CD4-positive, alpha-beta memory T cell (primary cell): ENCODE data around the gene FBXW9. TPM values are rescaled to one million over a fixed set of nuclear protein-coding genes. Genes with fewer than 3 reads are reported as not detected.

Experiments
- CTCF ChIA-PET: fragments of 350-600 bp; sonication (Branson Sonifier 250); formaldehyde crosslinking; loops from one replicate; lab custom pipeline; 2021; ENCODE audit warnings: inconsistent platforms; ENCODE audit not compliant: partially characterized antibody; lab: Charles Lee
- POLR2A ChIA-PET: fragments of 350-600 bp; sonication (Branson Sonifier 250); formaldehyde crosslinking; loops from one replicate; lab custom pipeline; 2021; ENCODE audit not compliant: partially characterized antibody; lab: Charles Lee
- DNase-seq, 5 donors: peaks; one replicate each; pipeline versions ENCODE4 v3.0.0 to v3.0.0-alpha.2; 2020 to 2022; ENCODE audit warnings: mixed read lengths in 1 of 5
- H3K27ac ChIP-seq: one replicate; pipeline ENCODE4 v1.7.0; 2013; ENCODE audit warnings: low read depth, low read length
- H3K27me3 ChIP-seq: 2 replicates; pipeline ENCODE4 v1.7.0; 2013; ENCODE audit warnings: mild to moderate bottlenecking, low read length, moderate library complexity; ENCODE audit not compliant: insufficient read depth
- H3K36me3 ChIP-seq: 2 replicates; pipeline ENCODE4 v1.7.0; 2013; ENCODE audit warnings: mild to moderate bottlenecking, low read length, moderate library complexity; ENCODE audit not compliant: insufficient read depth
- H3K4me1 ChIP-seq: 2 replicates; pipeline ENCODE4 v1.7.0; 2013; ENCODE audit warnings: mild to moderate bottlenecking, low read length, moderate library complexity; ENCODE audit not compliant: insufficient read depth
- H3K4me3 ChIP-seq, 2 donors: one replicate each; pipeline ENCODE4 v1.7.0; 2013; ENCODE audit warnings: low read length in 2 of 2, mild to moderate bottlenecking in 1 of 2
- H3K9me3 ChIP-seq, 2 donors: one replicate each; pipeline ENCODE4 v1.7.0; 2013; ENCODE audit warnings: low read length in 2 of 2, control low read depth in 1 of 2; ENCODE audit not compliant: control insufficient read depth in 1 of 2
- H3K27ac Mint-ChIP-seq, 7 donors: one replicate each; pipeline ENCODE4 v1.8.0; 2020 to 2021; ENCODE audit warnings: mixed read lengths in 7 of 7, mild to moderate bottlenecking in 6 of 7, inconsistent platforms in 3 of 7, moderate library complexity in 3 of 7
- H3K27me3 Mint-ChIP-seq, 2 donors: one replicate each; pipeline ENCODE4 v1.8.0; 2020 to 2021; ENCODE audit warnings: mixed read lengths in 2 of 2
- H3K36me3 Mint-ChIP-seq, 2 donors: one replicate each; pipeline ENCODE4 v1.8.0; 2020 to 2021; ENCODE audit warnings: mixed read lengths in 2 of 2, inconsistent platforms in 1 of 2, mild to moderate bottlenecking in 1 of 2
- H3K4me1 Mint-ChIP-seq, 4 donors: one replicate each; pipeline ENCODE4 v1.8.0; 2020 to 2021; ENCODE audit warnings: mixed read lengths in 4 of 4, mild to moderate bottlenecking in 1 of 4
- H3K4me3 Mint-ChIP-seq, 8 donors: one replicate each; pipeline ENCODE4 v1.8.0; 2020 to 2021; ENCODE audit warnings: mixed read lengths in 8 of 8, mild to moderate bottlenecking in 7 of 8, moderate library complexity in 6 of 8, inconsistent platforms in 3 of 8
- H3K9me3 Mint-ChIP-seq, 8 donors: one replicate each; pipeline ENCODE4 v1.8.0; 2020 to 2021; ENCODE audit warnings: mixed read lengths in 8 of 8, mild to moderate bottlenecking in 5 of 8, inconsistent platforms in 3 of 8, moderate library complexity in 1 of 8
- intact Hi-C: fragments of 100-400 bp; cut with micrococcal nuclease; formaldehyde crosslinking; loops from one replicate; pipeline ENCODE4 v1.15.1; 2023
- polyA plus RNA-seq, 2 donors: library from polyadenylated mRNA; unstranded; fragments of 300-500 nt; fragmentation: Illumina TruSeq; gene quantifications; one replicate each; pipeline ENCODE4 v1.2.3, GENCODE V29; 2021
- total RNA-seq, 2 experiments: library from RNA; stranded (reverse); gene quantifications; one replicate each; pipeline ENCODE4 v1.2.3, GENCODE V29; 2021

The FBXW9 gene
- total and polyA plus RNA-seq, 4 experiments from 2014 or later = 4.5 to 8.1 (median 4.9) TPM

- H3K27me3 ChIP-seq = no peaks in the 10 kb centered on the region
- no peaks in the 10 kb centered on the region for H3K9me3 ChIP-seq
- no peak overlapping the region for H3K4me3 ChIP-seq
- Mint-ChIP-seq H3K27ac (no peak overlapping the region), H3K27me3 (no peaks in the 10 kb centered on the region), H3K4me3 (no peak overlapping the region), H3K36me3 (peaks cover 0 to 4% of the 10 kb centered on the region in 2 donors), H3K4me1 (peaks cover 7 to 9% (median 9%) of the 10 kb centered on the region in 4 donors), H3K9me3 (no peaks in the 10 kb centered on the region)
- intact Hi-C loops = no loop called here
- peaks cover 12% of the 10 kb centered on the region for H3K4me1 ChIP-seq
- DNase-seq = no peak
- CTCF ChIA-PET = interaction anchor here (0.7 to 1.9 kb wide), 2 partner anchors 30 to 210 kb away, joined by 3 to 17 read pairs; no protein-coding TSS in a partner anchor
- H3K36me3 ChIP-seq = no peaks in the 10 kb centered on the region
- no peak overlapping the region for H3K27ac ChIP-seq
- POLR2A ChIA-PET = interaction anchor here (2.1 kb wide), 1 partner anchor 25 kb away, joined by 8 read pairs; the partner anchor contains the start of genes MAN2B1 and WDR83
Observed at GRCh38 chr19:12641456-12641855, 55.0 kb downstream of the FBXW9 start.

GRCh38 chr19:12639901-12640613, 56.4 kb downstream of the FBXW9 start:
- Histone ChIP-seq H3K27me3 (no peaks in the 10 kb centered on the region), H3K4me3 (no peak overlapping the region), H3K27ac (no peak overlapping the region), H3K36me3 (no peaks in the 10 kb centered on the region), H3K9me3 (no peaks in the 10 kb centered on the region), H3K4me1 (peaks cover 18% of the 10 kb centered on the region)
- Mint-ChIP-seq H3K36me3 (peaks cover 0 to 4% of the 10 kb centered on the region in 2 donors), H3K27me3 (no peaks in the 10 kb centered on the region), H3K9me3 (no peaks in the 10 kb centered on the region), H3K27ac (peak overlapping the region; percentile 14 to 92 (median 54)), H3K4me3 (peak overlapping the region; percentile 68 to 82 (median 76)), H3K4me1 (peaks cover 11 to 15% (median 14%) of the 10 kb centered on the region in 4 donors)
- peak; percentile 71 to 82 (median 75) for DNase-seq
- intact Hi-C loops = loop anchor here (1.0 kb wide), 3 partner anchors 26 to 76 kb away; partner anchors contain the start of genes MAN2B1 and WDR83
- ChIA-PET POLR2A (interaction anchor here (0.5 to 2.1 kb wide), 8 partner anchors 26 to 153 kb away, joined by 3 to 9 read pairs (median 6); partner anchors contain the start of genes MAN2B1, TNPO2, WDR83 and ZNF490), CTCF (interaction anchor here (0.5 to 2.1 kb wide), 25 partner anchors 9 to 207 kb away, joined by 3 to 17 read pairs (median 4); partner anchors contain the start of gene FBXW9)

Other genes starting within 250 kb of the FBXW9 start
- gene ZNF709, start 211.8 kb downstream of the FBXW9 start, total RNA-seq = 1 to 10 TPM; 7.1 to 9.6 TPM
- 1 to 10 TPM; 1.1 to 2.3 TPM for gene ZNF709, start 211.8 kb downstream of the FBXW9 start, polyA plus RNA-seq
- 10 to 100 TPM; 29.2 to 30.6 TPM for gene ZNF564, start 145.1 kb downstream of the FBXW9 start, total RNA-seq
- gene ZNF564, start 145.1 kb downstream of the FBXW9 start, polyA plus RNA-seq = 10 to 100 TPM; 11.2 to 15.3 TPM
- 10 to 100 TPM; 10.6 to 11.8 TPM for gene ZNF490, start 85.8 kb downstream of the FBXW9 start, total RNA-seq
- 1 to 10 TPM; 2.2 to 4.3 TPM for gene ZNF490, start 85.8 kb downstream of the FBXW9 start, polyA plus RNA-seq
- gene ZNF791, start 85.7 kb downstream of the FBXW9 start, total RNA-seq = 10 to 100 TPM; 46.0 to 46.3 TPM
- gene ZNF791, start 85.7 kb downstream of the FBXW9 start, polyA plus RNA-seq = 10 to 100 TPM; 11.5 to 17.2 TPM
- 100 to 1,000 TPM; 137 to 141 TPM for gene MAN2B1, start 29.9 kb downstream of the FBXW9 start, total RNA-seq
- gene MAN2B1, start 29.9 kb downstream of the FBXW9 start, polyA plus RNA-seq = 10 to 100 TPM; 45.0 to 76.4 TPM
- 10 to 100 TPM; 18.3 to 19.3 TPM for gene WDR83, start 29.8 kb downstream of the FBXW9 start, total RNA-seq
- 10 to 100 TPM in 1 of 2 donors, 1 to 10 TPM in 1; 9.8 to 15.7 TPM for gene WDR83, start 29.8 kb downstream of the FBXW9 start, polyA plus RNA-seq
- 100 to 1,000 TPM; 195 to 197 TPM for gene DHPS, start 14.8 kb downstream of the FBXW9 start, total RNA-seq
- 10 to 100 TPM; 77.3 to 91.7 TPM for gene DHPS, start 14.8 kb downstream of the FBXW9 start, polyA plus RNA-seq
- not detected for gene GNG14, start 8.6 kb downstream of the FBXW9 start, total RNA-seq
- not detected for gene GNG14, start 8.6 kb downstream of the FBXW9 start, polyA plus RNA-seq
- 10 to 100 TPM; 66.0 to 67.2 TPM for gene TNPO2, start 27.3 kb upstream of the FBXW9 start, total RNA-seq
- gene TNPO2, start 27.3 kb upstream of the FBXW9 start, polyA plus RNA-seq = 1 to 10 TPM in 1 of 2 donors, under 1 TPM in 1; 0.60 to 1.8 TPM
- gene TRIR, start 38.1 kb upstream of the FBXW9 start, total RNA-seq = 100 to 1,000 TPM; 199 to 209 TPM
- gene TRIR, start 38.1 kb upstream of the FBXW9 start, polyA plus RNA-seq = 100 to 1,000 TPM; 175 to 243 TPM
- gene GET3, start 40.9 kb upstream of the FBXW9 start, total RNA-seq = 10 to 100 TPM; 30.8 to 34.5 TPM
- gene GET3, start 40.9 kb upstream of the FBXW9 start, polyA plus RNA-seq = 100 to 1,000 TPM in 1 of 2 donors, 10 to 100 TPM in 1; 60.6 to 114 TPM
- not detected for gene BEST2, start 55.2 kb upstream of the FBXW9 start, total RNA-seq
- not detected for gene BEST2, start 55.2 kb upstream of the FBXW9 start, polyA plus RNA-seq
- gene HOOK2, start 78.9 kb upstream of the FBXW9 start, total RNA-seq = 10 to 100 TPM; 23.3 to 24.2 TPM
- gene HOOK2, start 78.9 kb upstream of the FBXW9 start, polyA plus RNA-seq = 1 to 10 TPM; 2.6 to 3.4 TPM
- gene JUNB, start 94.9 kb upstream of the FBXW9 start, total RNA-seq = 100 to 1,000 TPM; 103 to 106 TPM
- 1,000 to 10,000 TPM in 1 of 2 donors, 100 to 1,000 TPM in 1; 771 to 3,132 TPM for gene JUNB, start 94.9 kb upstream of the FBXW9 start, polyA plus RNA-seq
- 100 to 1,000 TPM; 116 to 120 TPM for gene PRDX2, start 105.2 kb upstream of the FBXW9 start, total RNA-seq
- 100 to 1,000 TPM; 266 to 533 TPM for gene PRDX2, start 105.2 kb upstream of the FBXW9 start, polyA plus RNA-seq
- 1 to 10 TPM; 2.2 to 3.2 TPM for gene THSD8, start 105.4 kb upstream of the FBXW9 start, total RNA-seq
- gene THSD8, start 105.4 kb upstream of the FBXW9 start, polyA plus RNA-seq = 1 to 10 TPM; 1.5 to 4.4 TPM
- gene RNASEH2A, start 110.0 kb upstream of the FBXW9 start, total RNA-seq = 10 to 100 TPM; 10.5 to 12.6 TPM
- gene RNASEH2A, start 110.0 kb upstream of the FBXW9 start, polyA plus RNA-seq = 10 to 100 TPM; 16.9 to 23.5 TPM
- gene RTBDN, start 137.9 kb upstream of the FBXW9 start, total RNA-seq = not detected
- gene RTBDN, start 137.9 kb upstream of the FBXW9 start, polyA plus RNA-seq = not detected
- gene MAST1, start 141.9 kb upstream of the FBXW9 start, total RNA-seq = not detected
- gene MAST1, start 141.9 kb upstream of the FBXW9 start, polyA plus RNA-seq = under 1 TPM in 1 of 2 donors, not detected in 1; 0.48 TPM
- 10 to 100 TPM; 31.6 to 32.8 TPM for gene DNASE2, start 184.8 kb upstream of the FBXW9 start, total RNA-seq
- gene DNASE2, start 184.8 kb upstream of the FBXW9 start, polyA plus RNA-seq = 10 to 100 TPM; 55.3 to 81.8 TPM
- not detected for gene KLF1, start 190.6 kb upstream of the FBXW9 start, total RNA-seq
- not detected for gene KLF1, start 190.6 kb upstream of the FBXW9 start, polyA plus RNA-seq
- gene GCDH, start 194.5 kb upstream of the FBXW9 start, total RNA-seq = 10 to 100 TPM; 63.9 to 66.1 TPM
- gene GCDH, start 194.5 kb upstream of the FBXW9 start, polyA plus RNA-seq = 10 to 100 TPM; 16.5 to 27.4 TPM
- gene SYCE2, start 222.7 kb upstream of the FBXW9 start, total RNA-seq = under 1 TPM in 1 of 2 experiments, not detected in 1; 0.79 TPM
- gene SYCE2, start 222.7 kb upstream of the FBXW9 start, polyA plus RNA-seq = not detected
- gene FARSA, start 237.1 kb upstream of the FBXW9 start, total RNA-seq = 10 to 100 TPM; 53.8 to 59.1 TPM
- 10 to 100 TPM; 63.2 to 68.1 TPM for gene FARSA, start 237.1 kb upstream of the FBXW9 start, polyA plus RNA-seq
- gene CALR, start 242.0 kb upstream of the FBXW9 start, total RNA-seq = 100 to 1,000 TPM; 484 to 499 TPM
- 100 to 1,000 TPM in 1 of 2 donors, 10 to 100 TPM in 1; 87.5 to 151 TPM for gene CALR, start 242.0 kb upstream of the FBXW9 start, polyA plus RNA-seq
- gene RAD23A, start 249.2 kb upstream of the FBXW9 start, total RNA-seq = 10 to 100 TPM; 88.6 to 98.4 TPM
- gene RAD23A, start 249.2 kb upstream of the FBXW9 start, polyA plus RNA-seq = 100 to 1,000 TPM in 1 of 2 donors, 10 to 100 TPM in 1; 77.0 to 105 TPM